Rectal smooth muscle tissue (tissue), 1 donor: ENCODE data around the gene TAS1R3.

Experiments used
- H3K27ac ChIP-seq: one replicate; pipeline ENCODE4 v1.7.0; 2013; ENCODE audit warnings: low read depth, low read length, inconsistent platforms
- H3K27me3 ChIP-seq: one replicate; pipeline ENCODE4 v1.7.0; 2013; ENCODE audit warnings: low read length; ENCODE audit not compliant: control insufficient read depth, insufficient read depth
- H3K36me3 ChIP-seq: one replicate; pipeline ENCODE4 v1.7.0; 2013; ENCODE audit warnings: low read length; ENCODE audit not compliant: control insufficient read depth, insufficient read depth
- H3K4me1 ChIP-seq: one replicate; pipeline ENCODE4 v1.7.0; 2013; ENCODE audit warnings: low read length; ENCODE audit not compliant: control insufficient read depth, insufficient read depth
- H3K4me3 ChIP-seq: one replicate; pipeline ENCODE4 v1.7.0; 2013; ENCODE audit warnings: low read length
- H3K9ac ChIP-seq: one replicate; pipeline ENCODE4 v1.7.0; 2013; ENCODE audit warnings: low read length

TAS1R3 gene

DNA sequence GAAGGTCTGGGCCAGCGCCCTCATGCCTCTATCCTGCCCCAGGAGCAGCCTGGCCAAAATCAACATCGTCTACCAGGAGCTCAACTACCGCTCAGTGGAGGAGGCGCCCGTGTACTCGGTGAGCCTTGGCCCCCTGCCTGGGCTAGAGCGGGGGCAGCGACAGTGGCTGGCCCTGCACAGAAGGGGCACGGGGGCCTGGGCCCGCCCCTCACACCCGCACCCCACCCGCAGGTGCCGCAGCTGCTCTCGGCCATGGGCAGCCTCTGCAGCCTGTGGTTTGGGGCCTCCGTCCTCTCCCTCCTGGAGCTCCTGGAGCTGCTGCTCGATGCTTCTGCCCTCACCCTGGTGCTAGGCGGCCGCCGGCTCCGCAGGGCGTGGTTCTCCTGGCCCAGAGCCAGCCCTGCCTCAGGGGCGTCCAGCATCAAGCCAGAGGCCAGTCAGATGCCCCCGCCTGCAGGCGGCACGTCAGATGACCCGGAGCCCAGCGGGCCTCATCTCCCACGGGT lies 40.0 kb upstream of the TAS1R3 start:
- Histone ChIP-seq H3K36me3 (no peaks in the 10 kb centered on the region), H3K27ac (no peak overlapping the region), H3K4me1 (no peaks in the 10 kb centered on the region), H3K27me3 (peaks cover 3% of the 10 kb centered on the region), H3K4me3 (no peak overlapping the region), H3K9ac (no peak overlapping the region)

DNA sequence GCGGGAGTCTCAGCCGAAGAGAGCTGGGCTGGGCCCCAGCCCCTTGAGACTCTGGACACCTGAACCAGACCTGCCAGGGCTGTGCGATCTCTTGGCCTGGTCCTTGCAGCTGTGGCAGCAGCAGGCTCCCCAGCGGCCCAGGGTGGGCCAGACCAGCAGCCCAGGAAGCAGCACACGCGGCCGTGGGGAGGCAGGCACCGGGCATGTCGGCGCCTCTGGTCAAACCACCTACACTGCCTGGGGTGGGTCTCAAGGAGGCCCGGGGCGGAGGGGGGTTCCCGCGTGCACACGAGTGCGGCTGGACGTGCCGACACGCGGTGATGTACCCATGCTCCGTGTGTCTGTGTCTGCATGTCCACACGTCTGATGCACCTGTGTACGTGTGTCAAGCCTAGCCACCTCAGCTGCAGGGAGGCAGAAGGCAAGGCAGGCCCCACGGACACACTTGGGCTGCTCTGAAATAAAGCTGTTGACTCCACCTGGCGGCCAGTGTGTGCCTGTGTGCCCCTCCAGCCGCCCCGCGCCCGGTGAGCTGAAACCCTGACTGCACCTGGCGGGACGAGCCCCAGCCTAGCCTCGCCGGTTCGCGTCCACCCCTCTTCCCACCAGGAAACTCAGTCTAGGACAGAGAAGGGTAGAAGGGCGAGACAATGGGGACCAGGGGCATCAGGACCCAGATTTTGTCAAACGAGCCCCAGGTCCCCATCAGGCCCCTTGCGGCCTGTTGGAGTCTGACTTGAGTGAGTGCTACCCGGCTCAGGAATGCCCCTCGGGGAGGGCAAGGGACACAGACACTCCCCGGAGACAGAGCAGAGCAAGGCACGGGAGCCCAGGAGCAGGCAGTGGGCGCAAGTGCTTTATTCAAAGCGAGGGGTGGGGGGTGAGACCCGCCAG lies 39.3 kb upstream of the TAS1R3 start:
- Histone ChIP-seq H3K4me3 (no peak overlapping the region), H3K27me3 (peaks cover 3% of the 10 kb centered on the region), H3K27ac (no peak overlapping the region), H3K9ac (no peak overlapping the region), H3K4me1 (no peaks in the 10 kb centered on the region), H3K36me3 (no peaks in the 10 kb centered on the region)

DNA sequence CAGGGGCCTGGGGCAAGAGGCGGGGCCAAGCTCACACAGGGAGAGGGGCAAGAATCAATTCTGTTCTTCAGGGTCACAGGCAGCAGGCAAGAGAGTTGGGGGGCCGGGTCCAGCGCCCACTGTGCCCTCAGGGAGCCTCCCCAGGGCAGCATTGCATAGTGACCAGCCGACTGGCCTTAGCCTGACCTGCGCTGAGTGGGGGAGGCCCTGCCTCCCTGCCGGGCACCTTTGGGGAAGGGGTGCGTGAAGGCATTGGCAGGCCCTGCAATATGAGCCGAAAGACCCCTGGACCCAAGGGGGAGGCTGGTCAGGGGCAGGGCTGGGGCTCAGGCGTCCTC lies 38.7 kb upstream of the TAS1R3 start:
- H3K4me1 ChIP-seq: no peaks in the 10 kb centered on the region
- no peaks in the 10 kb centered on the region for H3K36me3 ChIP-seq
- H3K27ac ChIP-seq: no peak overlapping the region
- no peaks in the 10 kb centered on the region for H3K27me3 ChIP-seq
- H3K9ac ChIP-seq: no peak overlapping the region
- no peak overlapping the region for H3K4me3 ChIP-seq

DNA sequence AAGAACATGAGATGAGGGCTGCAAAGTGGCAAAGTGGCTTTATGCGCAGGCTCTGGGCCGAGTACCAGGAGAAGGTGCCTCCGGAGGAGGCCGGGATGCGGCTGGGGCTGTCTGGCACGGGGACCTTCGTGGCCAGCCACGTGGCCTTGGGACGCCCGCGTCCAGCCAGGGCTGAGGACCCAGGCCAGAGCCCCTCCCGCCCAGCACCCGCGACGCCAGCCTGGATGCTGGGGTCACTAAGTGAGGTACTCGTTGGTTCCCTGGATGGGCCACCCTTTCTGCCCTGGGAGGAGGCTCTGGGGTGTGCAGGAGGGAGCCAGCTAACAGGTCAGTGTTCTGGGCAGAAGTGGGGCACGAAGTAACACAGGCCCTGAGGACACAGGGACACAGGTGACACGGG lies 38.2 kb upstream of the TAS1R3 start:
- Histone ChIP-seq H3K27ac (no peak overlapping the region), H3K27me3 (no peaks in the 10 kb centered on the region), H3K9ac (no peak overlapping the region), H3K4me3 (no peak overlapping the region), H3K36me3 (no peaks in the 10 kb centered on the region), H3K4me1 (no peaks in the 10 kb centered on the region)

DNA sequence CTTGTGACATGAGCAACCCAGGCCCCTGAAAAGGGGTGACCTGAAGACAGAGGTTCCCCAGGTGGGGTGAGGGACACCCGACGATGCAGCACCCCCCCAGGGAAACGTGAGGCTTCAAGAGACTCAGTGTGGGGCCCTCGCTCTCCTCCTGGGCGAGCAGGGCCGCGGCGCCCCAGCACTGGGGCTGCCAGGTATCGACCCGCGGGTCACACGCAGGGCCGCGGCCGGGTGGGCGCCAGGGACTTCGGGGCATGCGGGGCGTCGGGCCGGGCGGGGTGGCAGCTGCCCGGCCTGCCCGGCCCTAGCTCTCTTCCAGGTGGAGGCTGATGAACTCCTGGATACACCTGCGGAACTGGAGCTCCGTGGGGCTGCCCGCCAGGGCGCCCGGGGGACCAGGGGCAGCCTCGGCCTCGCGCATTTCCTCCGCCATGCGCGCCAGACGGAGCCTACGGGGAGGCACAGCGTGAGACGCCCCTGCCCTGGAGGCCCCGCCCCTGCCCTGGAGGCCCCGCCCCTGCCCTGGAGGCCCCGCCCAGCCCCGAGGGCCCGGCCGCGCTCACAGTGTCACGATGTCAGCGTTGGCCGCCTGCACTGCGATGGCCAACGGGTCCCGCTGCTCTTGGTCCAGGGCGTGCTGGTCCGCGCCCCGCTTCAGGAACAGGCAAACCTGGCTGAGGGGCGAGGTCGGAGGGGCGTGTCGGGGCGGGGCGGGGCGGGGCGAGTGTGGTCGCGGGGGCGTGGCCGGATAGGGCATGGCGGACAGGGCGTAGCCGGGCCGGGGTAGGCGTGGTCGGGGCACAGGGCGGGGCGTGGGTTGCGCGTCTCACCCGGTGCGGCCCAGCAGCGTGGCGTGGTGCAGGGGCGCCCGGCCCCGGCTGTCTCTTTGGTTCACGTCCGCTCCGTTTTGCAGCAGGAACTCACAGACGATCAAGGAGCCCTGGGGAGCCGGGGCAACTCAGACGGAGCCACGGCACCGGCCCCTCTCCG lies 37.5 kb upstream of the TAS1R3 start:
- no peaks in the 10 kb centered on the region for H3K27me3 ChIP-seq
- no peak overlapping the region for H3K9ac ChIP-seq
- H3K4me1 ChIP-seq: no peaks in the 10 kb centered on the region
- no peak overlapping the region for H3K27ac ChIP-seq
- H3K36me3 ChIP-seq: no peaks in the 10 kb centered on the region
- H3K4me3 ChIP-seq: no peak overlapping the region

DNA sequence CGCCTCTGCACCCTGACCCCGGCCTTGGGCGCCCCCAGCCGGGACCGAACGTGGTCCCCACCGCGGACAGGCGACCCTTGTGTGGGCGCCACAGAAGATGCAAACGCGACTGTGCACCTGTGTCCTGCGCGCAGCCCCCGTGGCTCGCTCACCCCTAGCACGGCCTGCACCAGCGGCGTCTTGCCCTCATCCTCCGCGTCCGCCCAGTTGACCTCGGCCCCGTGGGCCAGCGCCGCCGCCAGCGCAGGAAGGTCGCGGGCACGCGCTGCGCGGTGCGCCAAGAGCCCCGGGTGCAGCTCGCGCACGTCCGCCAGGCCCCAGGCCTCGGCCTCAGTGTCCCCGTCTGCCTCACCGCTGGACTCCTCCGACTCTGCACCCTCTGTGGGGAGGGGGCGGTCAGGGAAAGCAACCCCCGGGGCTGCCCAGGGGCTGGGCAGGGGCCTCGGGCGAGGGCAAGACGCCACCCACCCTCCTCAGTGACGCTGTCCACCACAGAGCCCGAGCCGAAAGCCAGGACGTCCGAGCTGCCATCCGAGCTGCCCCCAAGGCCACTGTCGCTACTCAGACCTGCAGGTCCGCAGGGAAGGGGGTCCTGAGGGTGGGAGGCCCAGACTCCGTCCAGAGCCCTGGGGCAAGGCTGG lies 36.7 kb upstream of the TAS1R3 start:
- no peak overlapping the region for H3K4me3 ChIP-seq
- no peaks in the 10 kb centered on the region for H3K36me3 ChIP-seq
- no peaks in the 10 kb centered on the region for H3K4me1 ChIP-seq
- H3K27ac ChIP-seq: no peak overlapping the region
- no peak overlapping the region for H3K9ac ChIP-seq
- no peaks in the 10 kb centered on the region for H3K27me3 ChIP-seq

DNA sequence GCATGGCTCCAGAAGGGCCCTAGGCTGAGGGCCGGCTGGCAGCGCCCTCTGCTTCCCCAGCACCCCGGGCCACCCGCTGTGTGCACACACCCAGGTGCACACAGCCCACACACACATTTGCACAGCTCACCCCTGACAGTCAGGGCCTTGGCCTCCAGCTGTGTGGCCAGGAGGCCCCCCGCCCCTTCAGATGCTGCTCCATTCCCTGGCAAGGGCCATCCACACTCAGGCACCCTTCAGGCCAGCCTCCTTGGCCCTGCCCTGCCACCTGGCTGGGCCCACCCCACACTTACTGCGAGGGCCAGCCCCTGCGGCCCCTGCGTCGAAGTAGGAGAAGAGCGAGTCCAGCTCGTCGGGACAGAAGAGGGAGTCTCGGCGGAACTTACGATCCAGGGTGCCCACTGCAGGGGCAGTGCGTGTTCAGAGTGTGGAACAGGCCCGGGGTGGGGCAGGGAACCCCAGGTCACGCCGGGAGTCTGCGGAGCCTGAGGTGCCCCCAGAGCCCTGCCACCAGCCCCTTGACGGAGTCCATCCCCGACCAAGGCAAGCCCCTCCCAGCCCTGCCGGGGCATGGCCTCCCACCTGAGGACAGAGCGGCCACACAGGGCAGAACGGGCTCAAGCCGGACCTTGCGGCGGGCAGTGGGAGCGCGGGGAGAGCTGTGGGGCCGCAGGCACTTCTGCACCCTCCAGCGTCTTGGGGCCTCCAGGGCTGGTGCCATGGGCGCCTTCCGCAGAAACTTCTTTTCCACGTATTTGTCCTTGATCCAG lies 35.7 kb upstream of the TAS1R3 start:
- no peaks in the 10 kb centered on the region for H3K27me3 ChIP-seq
- H3K36me3 ChIP-seq: no peaks in the 10 kb centered on the region
- no peaks in the 10 kb centered on the region for H3K4me1 ChIP-seq
- H3K9ac ChIP-seq: no peak overlapping the region
- no peak overlapping the region for H3K27ac ChIP-seq
- H3K4me3 ChIP-seq: no peak overlapping the region

DNA sequence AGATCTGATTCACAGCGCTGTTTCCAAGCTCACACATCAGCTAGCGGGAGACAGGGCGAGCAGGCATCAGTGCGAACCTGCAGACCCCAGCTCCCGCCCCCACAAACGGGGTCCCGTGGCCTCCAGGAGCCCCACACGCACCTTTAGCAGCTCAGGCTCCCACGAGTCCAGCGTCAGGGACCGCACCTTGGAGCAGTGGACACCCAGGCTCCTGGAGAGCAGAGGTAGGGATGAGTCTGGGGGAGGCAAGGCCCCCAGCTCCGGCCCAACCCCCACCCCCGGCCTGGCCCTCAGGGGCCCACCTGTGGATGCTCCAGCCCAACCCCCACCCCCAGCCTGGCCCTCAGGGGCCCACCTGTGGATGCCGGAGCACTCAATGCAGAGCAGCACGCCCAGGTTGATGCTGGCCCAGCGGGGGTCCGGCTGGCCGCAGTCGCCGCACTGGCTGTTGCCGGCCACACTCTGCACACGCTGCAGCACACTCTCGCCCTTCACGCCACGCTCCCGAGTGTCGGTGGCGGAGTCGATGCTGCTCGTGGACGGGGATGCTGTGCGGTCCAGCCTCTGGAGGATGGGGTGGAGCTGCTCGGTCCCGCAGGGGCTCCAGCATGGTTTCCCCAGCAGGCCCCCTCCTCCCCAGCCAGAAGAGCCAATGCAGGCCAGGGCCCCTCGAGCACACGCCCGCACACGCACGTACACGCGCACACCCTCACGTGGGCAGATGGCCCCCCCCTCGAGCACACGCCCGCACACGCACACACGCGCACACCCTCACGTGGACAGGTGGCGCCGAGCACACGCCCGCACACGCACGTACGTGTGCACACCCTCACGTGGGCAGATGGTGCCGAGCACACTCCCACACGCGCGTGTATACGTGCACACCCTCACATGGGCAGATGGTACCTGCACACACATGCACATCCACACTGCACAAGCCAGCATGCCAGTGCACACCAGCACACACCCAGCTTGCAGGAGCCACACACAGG lies 34.7 kb upstream of the TAS1R3 start:
- Histone ChIP-seq H3K9ac (no peak overlapping the region), H3K27me3 (no peaks in the 10 kb centered on the region), H3K27ac (no peak overlapping the region), H3K36me3 (no peaks in the 10 kb centered on the region), H3K4me1 (no peaks in the 10 kb centered on the region), H3K4me3 (no peak overlapping the region)

DNA sequence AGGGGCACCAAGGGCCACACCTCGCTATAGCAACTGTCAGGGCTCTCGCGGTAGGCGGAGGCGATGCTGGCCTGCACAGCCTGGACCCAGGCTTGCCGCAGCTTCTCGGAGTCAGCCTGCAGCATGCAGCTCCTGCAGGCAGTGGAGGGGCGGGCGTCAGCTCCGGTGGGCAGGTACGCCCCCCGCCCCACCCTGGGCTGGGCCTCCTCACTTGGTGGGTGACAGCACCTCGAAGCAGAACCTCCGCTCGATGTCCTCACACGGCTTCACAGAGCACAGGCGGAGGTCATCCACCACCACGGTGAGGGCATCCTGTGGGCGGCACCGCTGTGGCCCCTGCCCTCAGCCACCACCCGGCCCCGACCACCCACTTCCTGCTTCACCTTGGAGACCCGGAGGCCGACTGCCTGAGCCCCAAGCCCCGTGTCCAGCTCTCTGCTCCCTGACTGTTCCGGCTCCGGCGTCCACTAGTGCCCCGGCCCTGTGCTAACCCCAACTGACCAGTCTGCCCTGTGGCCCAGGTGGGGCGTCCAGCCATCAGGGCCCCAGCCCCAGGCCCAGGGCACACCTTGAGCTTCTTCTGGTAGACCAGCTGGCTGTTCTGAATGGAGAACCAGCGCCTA lies 33.2 kb upstream of the TAS1R3 start:
- no peak overlapping the region for H3K9ac ChIP-seq
- H3K27me3 ChIP-seq: no peaks in the 10 kb centered on the region
- no peaks in the 10 kb centered on the region for H3K4me1 ChIP-seq
- H3K4me3 ChIP-seq: no peak overlapping the region
- no peak overlapping the region for H3K27ac ChIP-seq
- no peaks in the 10 kb centered on the region for H3K36me3 ChIP-seq

DNA sequence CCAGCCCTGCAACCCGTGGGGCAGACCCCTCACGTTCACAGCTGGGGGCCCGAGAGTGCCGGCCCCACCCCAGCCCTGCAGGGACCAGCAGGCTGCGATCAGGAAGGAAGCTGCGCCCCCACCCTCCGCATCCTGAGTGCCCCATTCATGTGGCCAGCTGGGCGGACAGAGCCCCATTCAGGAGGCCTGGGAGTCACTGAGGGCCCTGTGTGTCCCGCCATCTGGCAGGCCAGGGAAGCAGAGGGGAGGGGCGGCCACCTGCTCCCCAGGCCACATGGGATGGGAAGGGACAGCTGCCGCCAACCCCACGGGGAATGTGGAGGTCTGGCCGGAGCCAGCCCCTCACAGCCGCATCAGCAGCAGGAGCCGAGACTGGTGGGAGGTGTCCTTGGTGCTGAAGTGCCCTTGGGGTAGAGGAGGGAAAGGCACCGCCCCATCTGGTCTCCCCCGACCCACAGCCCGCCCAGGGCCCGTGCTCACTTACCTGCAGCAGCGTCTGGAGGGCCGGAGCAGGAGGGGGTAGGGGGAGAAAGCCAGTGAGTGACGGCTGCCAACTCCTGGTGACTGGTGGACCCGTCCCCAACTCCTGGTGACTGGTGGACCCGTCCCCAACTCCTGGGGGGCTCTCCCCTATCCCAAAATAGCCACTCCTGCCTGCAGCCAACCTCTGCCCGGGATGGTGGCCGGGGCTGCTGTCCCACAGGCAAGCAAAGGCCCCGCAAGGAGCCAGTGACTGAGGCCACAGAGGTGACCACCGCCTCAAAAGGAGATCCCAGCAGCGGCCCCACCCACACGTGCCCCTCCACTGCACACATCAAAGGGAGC lies 32.0 kb upstream of the TAS1R3 start:
- Histone ChIP-seq H3K4me1 (peaks cover 3% of the 10 kb centered on the region), H3K27me3 (no peaks in the 10 kb centered on the region), H3K4me3 (no peak overlapping the region), H3K9ac (no peak overlapping the region), H3K36me3 (no peaks in the 10 kb centered on the region), H3K27ac (no peak overlapping the region)
